GM21390 (cell line): Measurements from ENCODE around the gene EFHB.
"Not testable (repeated sequence)": the region's sequence is repeated elsewhere in the genome, so short reads cannot be mapped to it uniquely, and the experiment has no call there.

Experiments used
- ATAC-seq: cut with Tn5 transposase; IDR thresholded peaks from one replicate; pipeline ENCODE4 v1.9.1; 2021; ENCODE audit not compliant: unreplicated experiment

The EFHB gene

GRCh38 chr3:19934098-19934566 lies at the start of gene EFHB:
Gene EFHB, minus strand, starts transcription at chr3:19934217. Its CDS starts 199 bp downstream, at chr3:19934018.
- ATAC-seq, result no peak

GRCh38 chr3:19972054-19972453 lies 38.0 kb upstream of the EFHB start:
- no peak for ATAC-seq

GRCh38 chr3:19970327-19970726 lies 36.3 kb upstream of the EFHB start:
- no peak for ATAC-seq

GRCh38 chr3:19967812-19968211 lies 33.8 kb upstream of the EFHB start:
- no peak for ATAC-seq

- ATAC-seq, result no peak
These were observed 33.2 kb upstream of the EFHB start for GRCh38 chr3:19967208-19967607.

- no peak for ATAC-seq
These were observed 27.9 kb upstream of the EFHB start for GRCh38 chr3:19961960-19962359.

GRCh38 chr3:19960696-19961095 lies 26.7 kb upstream of the EFHB start:
- no peak for ATAC-seq

- no peak for ATAC-seq
These were observed 25.5 kb upstream of the EFHB start for GRCh38 chr3:19959505-19959904.

GRCh38 chr3:19957354-19957753 lies 23.3 kb upstream of the EFHB start:
- ATAC-seq, result not testable (repeated sequence)

GRCh38 chr3:19954676-19955075 lies 20.7 kb upstream of the EFHB start:
- ATAC-seq, result no peak

GRCh38 chr3:19950316-19950715 lies 16.3 kb upstream of the EFHB start:
- no peak for ATAC-seq

- ATAC-seq, result no peak
These were observed 14.2 kb upstream of the EFHB start for GRCh38 chr3:19948226-19948591.

- ATAC-seq, result peak; percentile 16
These were observed 13.7 kb upstream of the EFHB start for GRCh38 chr3:19947549-19948225.

- ATAC-seq, result peak; percentile 95
These were observed 13.0 kb upstream of the EFHB start, which contains the start of gene RAB5A for GRCh38 chr3:19946832-19947548. Gene RAB5A, plus strand, starts transcription at chr3:19947097. Its CDS starts 3,802 bp downstream, at chr3:19950899.

- ATAC-seq, result peak; percentile 7
These were observed 12.2 kb upstream of the EFHB start for GRCh38 chr3:19945969-19946831.

- no peak for ATAC-seq
These were observed 11.5 kb upstream of the EFHB start for GRCh38 chr3:19945534-19945933.

GRCh38 chr3:19940643-19941042 lies 6.6 kb upstream of the EFHB start:
- no peak for ATAC-seq

GRCh38 chr3:19938295-19938627 lies 4.2 kb upstream of the EFHB start:
- ATAC-seq, result no peak

GRCh38 chr3:19937459-19938294 lies 3.7 kb upstream of the EFHB start:
- no peak for ATAC-seq

- ATAC-seq, result no peak
These were observed 1.6 kb downstream of the EFHB start for GRCh38 chr3:19932422-19932821.

- ATAC-seq, result peak; percentile 40
These were observed 2.2 kb downstream of the EFHB start for GRCh38 chr3:19931767-19932188.
